Measurements from ENCODE around the gene HTT.

HTT gene

DNA sequence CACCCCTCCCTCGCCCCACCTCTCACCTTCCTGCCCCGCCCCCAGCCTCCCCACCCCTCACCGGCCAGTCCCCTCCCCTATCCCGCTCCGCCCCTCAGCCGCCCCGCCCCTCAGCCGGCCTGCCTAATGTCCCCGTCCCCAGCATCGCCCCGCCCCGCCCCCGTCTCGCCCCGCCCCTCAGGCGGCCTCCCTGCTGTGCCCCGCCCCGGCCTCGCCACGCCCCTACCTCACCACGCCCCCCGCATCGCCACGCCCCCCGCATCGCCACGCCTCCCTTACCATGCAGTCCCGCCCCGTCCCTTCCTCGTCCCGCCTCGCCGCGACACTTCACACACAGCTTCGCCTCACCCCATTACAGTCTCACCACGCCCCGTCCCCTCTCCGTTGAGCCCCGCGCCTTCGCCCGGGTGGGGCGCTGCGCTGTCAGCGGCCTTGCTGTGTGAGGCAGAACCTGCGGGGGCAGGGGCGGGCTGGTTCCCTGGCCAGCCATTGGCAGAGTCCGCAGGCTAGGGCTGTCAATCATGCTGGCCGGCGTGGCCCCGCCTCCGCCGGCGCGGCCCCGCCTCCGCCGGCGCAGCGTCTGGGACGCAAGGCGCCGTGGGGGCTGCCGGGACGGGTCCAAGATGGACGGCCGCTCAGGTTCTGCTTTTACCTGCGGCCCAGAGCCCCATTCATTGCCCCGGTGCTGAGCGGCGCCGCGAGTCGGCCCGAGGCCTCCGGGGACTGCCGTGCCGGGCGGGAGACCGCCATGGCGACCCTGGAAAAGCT lies at the start of gene HTT, which contains the start of gene HTT-AS:
TSS of gene HTT (plus strand) at position 604 of the 768 bp plus-strand sequence. CDS start at position 749, 145 bp downstream.
TSS of gene HTT-AS (minus strand) at position 461 of the 768 bp plus-strand sequence.
- no peak for FAIRE-seq

GRCh38 chr4:3025881-3026280 lies 48.6 kb upstream of the HTT start:
- no peak for FAIRE-seq

DNA sequence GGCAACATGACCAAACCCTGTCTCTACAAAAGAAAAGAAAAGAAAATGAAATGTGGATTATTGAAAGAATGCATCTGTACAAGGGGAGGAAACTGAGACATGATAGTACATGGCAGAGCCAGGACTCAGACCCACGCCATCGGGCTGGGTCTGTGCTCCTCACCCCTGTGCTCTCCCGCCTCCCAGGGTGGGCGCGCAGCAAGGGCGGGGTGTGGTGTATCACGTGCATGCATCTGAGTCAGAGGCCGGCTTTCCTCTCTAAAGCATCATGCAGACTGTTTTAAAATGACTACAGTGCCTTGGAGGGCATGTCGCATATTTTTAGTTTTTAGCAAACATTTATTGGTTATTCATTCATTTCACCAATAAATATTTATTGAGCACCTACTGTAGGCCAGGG lies 47.9 kb upstream of the HTT start:
- FAIRE-seq = no peak

DNA sequence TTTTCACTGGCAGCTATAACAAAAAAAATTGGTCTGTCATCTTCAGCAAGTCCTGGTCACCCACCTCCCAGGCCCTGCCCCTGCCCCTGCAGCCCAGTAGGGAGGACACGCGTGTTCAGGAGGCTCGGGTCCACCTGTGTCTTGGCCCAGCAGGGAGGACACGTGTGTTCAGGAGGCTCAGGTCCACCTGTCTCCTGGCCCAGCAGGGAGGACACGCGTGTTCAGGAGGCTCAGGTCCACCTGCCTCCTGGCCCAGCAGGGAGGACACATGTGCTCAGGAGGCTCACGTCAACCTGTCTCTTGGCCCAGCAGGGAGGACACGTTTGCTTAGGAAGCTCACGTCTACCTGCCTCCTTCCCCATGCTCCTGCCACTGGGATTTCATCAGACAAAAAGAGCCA lies 45.0 kb upstream of the HTT start:
- FAIRE-seq = no peak

DNA sequence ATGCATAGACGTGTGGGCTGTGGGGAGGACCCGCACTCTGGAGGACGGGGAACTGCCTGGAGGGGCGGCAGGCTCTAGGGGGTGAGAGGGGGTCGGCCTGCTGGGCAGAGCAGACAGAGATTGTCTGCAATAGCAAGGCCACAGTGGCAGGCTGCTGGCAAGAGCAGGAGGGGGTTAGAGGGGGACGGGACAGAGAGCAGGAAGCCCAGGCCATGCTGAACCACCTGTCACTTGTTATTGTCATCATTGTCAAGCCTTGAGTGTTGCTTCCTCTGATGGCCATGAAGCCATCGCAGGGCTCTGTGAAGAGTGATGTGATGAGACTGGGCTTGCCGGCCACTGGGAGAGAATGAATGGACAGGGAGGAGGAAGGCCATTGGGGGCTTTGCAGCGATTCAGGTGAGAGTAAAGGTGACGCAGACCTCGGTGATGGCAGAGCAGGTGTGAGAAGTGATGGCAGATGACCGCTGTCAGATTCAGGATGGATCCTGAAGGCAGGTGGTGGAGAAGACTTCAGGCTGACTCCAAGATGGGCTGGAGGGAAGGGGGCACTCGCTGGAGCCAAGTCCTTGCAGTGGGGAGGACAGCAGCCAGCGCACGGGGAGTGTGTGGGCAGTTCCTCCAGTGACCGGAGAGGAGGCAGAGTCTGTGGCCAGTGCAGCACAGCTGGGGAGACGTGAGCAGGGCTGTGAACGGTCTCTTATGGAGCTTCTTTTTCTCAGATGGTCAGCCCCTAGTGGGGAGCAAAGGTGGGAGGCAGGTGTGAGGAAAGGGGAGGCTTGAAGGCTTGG lies 43.7 kb upstream of the HTT start:
- FAIRE-seq = no peak

- FAIRE-seq = no peak
Measured at GRCh38 chr4:3031357-3032082, 43.0 kb upstream of the HTT start.

DNA sequence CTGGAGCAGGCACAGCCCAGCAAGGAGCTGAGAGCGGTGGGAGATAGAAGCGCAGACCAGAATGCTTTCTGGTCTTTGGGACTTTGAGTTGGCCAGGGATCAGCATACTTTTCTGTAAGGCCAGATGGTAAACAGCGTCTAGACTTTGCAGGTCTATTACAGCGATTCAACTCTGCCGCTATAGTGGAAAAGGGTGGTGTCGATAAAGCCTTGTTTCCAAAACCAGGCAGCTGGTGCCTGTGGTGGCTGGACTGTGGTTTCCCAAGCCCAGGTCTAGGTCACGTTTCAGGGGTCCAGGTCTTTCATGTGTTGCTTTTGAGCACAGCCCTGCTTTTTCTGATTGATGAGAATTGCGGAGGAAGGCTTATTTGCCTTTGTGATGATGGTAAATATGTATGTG lies 40.2 kb upstream of the HTT start:
- no peak for FAIRE-seq

GRCh38 chr4:3035249-3035648 lies 39.2 kb upstream of the HTT start:
- FAIRE-seq = no peak

- no peak for FAIRE-seq
Measured at GRCh38 chr4:3035674-3036073, 38.8 kb upstream of the HTT start.

DNA sequence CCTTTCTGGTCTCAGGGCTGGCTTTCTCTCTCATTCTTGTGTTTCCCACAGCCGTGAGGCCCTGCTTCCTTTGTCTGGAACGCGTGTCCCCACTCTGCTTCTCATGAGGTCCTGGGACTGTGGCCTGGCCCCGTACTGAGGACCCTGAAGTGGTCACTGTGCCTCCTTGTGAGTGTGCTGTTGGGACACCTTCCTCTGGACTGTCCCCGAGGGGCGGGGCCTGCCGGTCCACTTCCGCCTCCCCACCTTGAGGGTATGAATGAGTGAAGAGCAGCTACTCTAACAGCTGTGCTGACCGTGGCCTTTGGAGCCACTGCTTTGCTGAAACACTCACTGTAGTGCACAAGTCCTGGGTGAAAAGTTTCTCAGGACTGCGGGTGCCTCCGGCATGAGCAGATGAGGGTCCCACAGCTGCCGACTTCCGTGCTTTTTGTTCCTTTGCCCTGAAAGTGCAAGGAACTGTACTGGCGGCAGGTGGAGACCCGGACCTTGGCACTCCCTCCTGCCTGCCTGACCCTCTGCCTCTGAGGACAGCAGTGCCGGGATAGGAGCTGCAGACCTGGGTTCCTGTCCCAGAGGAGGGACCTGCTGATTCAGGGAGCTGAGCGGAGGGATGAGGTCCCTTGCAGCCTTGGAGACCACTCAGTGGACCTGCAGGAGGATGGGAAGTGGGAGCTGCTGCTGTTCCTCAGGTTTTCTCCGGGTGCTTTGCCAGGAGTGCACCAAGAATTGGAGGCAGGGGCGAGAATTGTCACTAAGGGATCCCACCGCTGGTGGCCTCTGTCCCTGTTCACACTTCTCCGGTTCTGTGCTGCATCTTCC lies 38.1 kb upstream of the HTT start:
- no peak for FAIRE-seq

DNA sequence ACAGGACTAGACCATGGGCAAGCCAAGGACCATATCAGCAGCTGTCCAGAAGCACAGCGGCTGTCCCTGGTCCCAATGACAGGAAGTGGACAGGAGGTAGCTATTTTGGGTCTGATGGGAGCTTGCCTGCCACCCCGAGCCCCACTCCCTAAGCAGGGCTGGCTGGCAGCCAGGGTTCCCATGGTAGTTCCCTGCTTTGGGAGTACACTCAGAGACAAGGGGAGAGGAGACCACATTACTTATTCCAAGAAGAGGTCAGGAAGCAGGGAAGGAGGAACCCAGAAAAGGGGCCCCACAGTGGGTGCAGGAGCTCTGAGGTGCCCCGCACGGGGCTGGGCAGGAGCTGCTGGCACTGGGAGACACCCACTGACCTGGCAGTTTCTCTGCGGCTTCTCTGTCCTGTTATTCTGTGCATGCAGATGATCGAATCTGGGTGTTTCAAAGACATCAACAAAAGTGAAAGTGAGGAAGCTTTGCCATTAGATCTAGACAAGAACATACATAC lies 36.5 kb upstream of the HTT start:
- FAIRE-seq = no peak

- no peak for FAIRE-seq
Measured at GRCh38 chr4:3039706-3040366, 34.6 kb upstream of the HTT start.

DNA sequence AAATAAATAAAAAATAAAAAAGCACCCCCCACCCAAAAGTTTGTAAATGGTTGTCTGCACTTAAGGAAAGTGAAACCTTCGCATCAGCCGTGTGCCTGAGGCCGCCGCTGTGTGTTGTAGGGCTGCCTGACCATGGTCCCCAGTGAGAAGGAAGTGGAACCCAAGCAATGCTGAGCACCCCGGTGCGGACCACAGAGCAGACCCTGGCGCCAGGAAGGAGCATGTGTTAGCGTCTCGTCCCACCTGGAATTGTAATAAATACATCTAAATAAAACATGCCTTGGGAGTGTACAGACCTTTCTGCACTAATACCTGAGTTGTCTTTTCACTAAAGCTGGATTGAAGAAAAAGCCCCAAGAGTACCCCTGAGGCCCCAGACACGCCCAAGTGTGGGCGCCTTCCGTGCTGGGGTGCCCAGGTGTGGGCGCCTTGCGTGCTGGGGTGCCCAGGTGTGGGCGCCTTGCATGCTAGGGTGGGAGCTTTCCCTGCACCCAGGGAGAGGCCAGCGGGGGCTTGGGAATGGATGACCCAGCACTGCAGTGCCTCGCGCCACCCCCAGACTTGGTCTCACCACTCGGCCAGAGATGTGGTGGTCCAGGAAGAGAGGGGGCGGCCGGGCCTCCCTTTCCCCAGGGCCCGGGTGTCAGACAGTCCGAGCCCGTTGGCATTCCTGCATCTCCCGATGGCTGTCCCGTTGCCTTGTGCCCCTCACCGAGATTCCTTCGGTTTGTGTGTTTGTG lies 33.9 kb upstream of the HTT start:
- no peak for FAIRE-seq

DNA sequence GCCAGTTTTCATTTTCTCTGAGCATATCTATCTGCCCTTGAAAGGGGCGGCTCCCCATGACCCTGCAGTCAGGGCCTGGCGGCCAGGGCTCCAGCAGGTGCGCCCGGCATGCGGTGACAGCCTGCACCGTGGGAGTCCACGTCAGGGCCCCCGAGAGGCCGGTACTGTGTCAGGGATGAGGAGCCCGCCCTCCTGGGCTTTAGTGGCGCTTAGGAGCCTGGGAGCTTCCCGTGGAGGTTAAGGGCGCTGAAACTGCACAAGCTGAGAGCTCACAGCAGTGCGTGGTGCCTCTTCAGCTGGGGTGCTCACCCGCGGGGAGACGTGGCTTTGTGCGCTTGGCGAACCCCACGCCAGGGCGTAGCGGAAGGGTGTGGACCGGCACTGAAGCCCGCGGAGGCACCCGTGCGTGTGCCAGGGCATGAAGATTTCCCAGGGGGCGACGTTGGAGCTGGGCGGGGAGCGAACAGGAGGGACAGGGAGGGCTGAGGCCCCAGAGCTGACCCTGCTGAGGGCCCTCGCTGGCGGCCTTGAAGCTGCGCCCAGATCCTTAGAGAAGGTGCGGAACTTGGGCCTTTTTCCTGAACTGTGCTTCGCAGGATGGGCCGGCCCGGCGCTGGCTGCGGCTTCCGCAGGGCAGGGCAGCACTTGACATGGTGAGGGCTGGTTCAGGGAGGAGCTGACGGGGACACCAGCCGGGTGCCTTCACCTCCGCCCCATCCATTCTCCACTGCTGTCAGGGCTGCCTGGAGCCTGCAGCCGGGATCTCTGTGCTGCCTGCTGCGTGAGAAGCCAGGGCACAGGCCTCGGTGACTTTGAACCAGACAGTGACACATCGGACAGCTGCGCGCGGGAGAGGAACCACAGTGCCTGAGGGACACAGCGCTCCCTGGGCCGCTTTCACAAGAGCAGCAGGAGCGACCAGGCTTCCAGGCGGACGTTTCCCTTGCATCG lies 33.0 kb upstream of the HTT start:
- FAIRE-seq = no peak

GRCh38 chr4:3042226-3042625 lies 32.3 kb upstream of the HTT start:
- no peak for FAIRE-seq

GRCh38 chr4:3043282-3044020 lies 31.0 kb upstream of the HTT start:
- FAIRE-seq = no peak

DNA sequence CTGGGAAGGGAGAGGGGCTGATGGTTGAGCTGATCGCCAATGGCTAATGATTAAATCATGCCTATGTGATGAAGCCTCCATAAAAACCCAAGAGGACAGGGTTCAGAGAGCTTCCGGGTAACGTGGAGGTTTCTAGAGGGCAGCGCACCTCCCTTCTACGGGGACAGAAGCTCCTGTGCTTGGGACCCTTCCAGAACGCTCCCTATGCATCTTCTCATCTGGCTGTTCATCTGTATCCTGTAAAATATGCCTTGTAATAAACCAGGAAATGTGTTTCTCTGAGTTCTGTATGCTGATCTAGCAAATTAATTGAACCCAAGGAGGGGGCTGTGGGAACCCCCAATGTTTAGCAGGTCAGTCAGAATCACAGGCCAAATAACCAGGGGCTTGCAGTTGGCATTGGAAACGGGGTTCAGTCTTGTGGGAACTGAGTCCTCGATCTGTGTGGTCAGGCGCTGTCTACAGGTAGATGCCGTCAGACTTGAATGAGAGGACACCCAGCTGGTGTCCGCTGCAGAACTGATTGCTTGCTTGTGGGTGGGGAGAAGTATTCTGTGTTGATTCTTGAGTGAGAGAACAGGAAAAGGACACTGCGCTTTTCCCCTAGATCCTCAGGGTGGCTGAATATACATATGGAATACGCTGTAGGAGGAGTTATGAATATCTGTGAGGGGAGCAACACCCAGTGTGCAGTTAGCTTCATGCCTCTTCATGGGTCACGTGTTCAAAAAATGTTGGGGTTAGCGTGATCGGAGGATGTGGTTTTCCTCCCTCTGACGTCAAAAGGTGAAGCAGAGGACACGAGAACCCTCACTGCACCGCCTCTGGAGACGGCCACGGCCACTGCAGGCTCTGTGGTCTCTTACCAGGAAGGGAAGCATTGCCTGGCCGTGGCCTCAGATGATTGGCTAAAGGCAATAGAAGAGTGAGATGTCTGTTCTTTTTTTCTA lies 29.3 kb upstream of the HTT start:
- no peak for FAIRE-seq

GRCh38 chr4:3046162-3046561 lies 28.3 kb upstream of the HTT start:
- FAIRE-seq = no peak
